GM19438 (cell line): ENCODE data around the gene EDN1.

Experiments used
- ATAC-seq: cut with Tn5 transposase; IDR thresholded peaks from one replicate; pipeline ENCODE4 v1.9.1; 2021; ENCODE audit warnings: low read depth; ENCODE audit not compliant: unreplicated experiment

EDN1 gene

GRCh38 chr6:12293931-12294807 is 4.0 kb downstream of the EDN1 start:
- no peak for ATAC-seq

- no peak for ATAC-seq
Measured at GRCh38 chr6:12294851-12295536, 4.8 kb downstream of the EDN1 start.

- no peak for ATAC-seq
Measured at GRCh38 chr6:12295558-12296254, 5.5 kb downstream of the EDN1 start.

- no peak for ATAC-seq
Measured at GRCh38 chr6:12296255-12296573, 6.1 kb downstream of the EDN1 start.

GRCh38 chr6:12296604-12297003 is 6.4 kb downstream of the EDN1 start:
- no peak for ATAC-seq

- ATAC-seq, result no peak
Measured at GRCh38 chr6:12297363-12298016, 7.3 kb downstream of the EDN1 start.

- no peak for ATAC-seq
Measured at GRCh38 chr6:12298017-12298978, 8.1 kb downstream of the EDN1 start.

GRCh38 chr6:12298995-12299394 is 8.8 kb downstream of the EDN1 start:
- no peak for ATAC-seq

- ATAC-seq, result no peak
Measured at GRCh38 chr6:12301018-12301417, 10.9 kb downstream of the EDN1 start.

- ATAC-seq, result no peak
Measured at GRCh38 chr6:12304487-12304886, 14.3 kb downstream of the EDN1 start.

- no peak for ATAC-seq
Measured at GRCh38 chr6:12309070-12309469, 18.9 kb downstream of the EDN1 start.

- no peak for ATAC-seq
Measured at GRCh38 chr6:12311106-12311505, 20.9 kb downstream of the EDN1 start.

GRCh38 chr6:12312736-12313135 is 22.6 kb downstream of the EDN1 start:
- no peak for ATAC-seq

- ATAC-seq, result no peak
Measured at GRCh38 chr6:12313306-12313991, 23.3 kb downstream of the EDN1 start.

GRCh38 chr6:12313992-12314589 is 23.9 kb downstream of the EDN1 start:
- ATAC-seq, result no peak

GRCh38 chr6:12314751-12315150 is 24.6 kb downstream of the EDN1 start:
- no peak for ATAC-seq

GRCh38 chr6:12315292-12316081 is 25.3 kb downstream of the EDN1 start:
- ATAC-seq, result no peak

- ATAC-seq, result no peak
Measured at GRCh38 chr6:12318749-12319148, 28.6 kb downstream of the EDN1 start.
